Peyer's patch (tissue), 4 donors: ENCODE results near the gene SLC2A9.

ENCODE experiments used
- CTCF ChIP-seq, 6 experiments: fragments of 450-650 bp in 4 of 6; fragments of 200-600 bp in 2 of 6; sonication (generic) in 1 of 6; IDR thresholded peaks; one replicate each; pipeline ENCODE4 v1.5.1; 2017 to 2019; ENCODE audit warnings: antibody characterized with exemption in 6 of 6, mild to moderate bottlenecking in 3 of 6, moderate library complexity in 1 of 6
- POLR2A ChIP-seq, 2 donors: fragments of 450-650 bp; IDR thresholded peaks; one replicate each; pipeline ENCODE4 v1.5.1; 2017; ENCODE audit warnings: antibody characterized with exemption in 2 of 2, mild to moderate bottlenecking in 2 of 2, moderate library complexity in 2 of 2

GRCh38 chr4:9899306-9900055, 121.8 kb downstream of the SLC2A9 start:
- TF ChIP-seq CTCF (IDR thresholded peaks at IDR 0.05): no peak
- no peak for TF ChIP-seq POLR2A (IDR thresholded peaks at IDR 0.05)
